ENCODE results near the gene GLG1. TPM values are rescaled to one million over a fixed set of nuclear protein-coding genes. Genes with fewer than 3 reads are reported as not detected.
"Not testable (repeated sequence)": the region's sequence is repeated elsewhere in the genome, so short reads cannot be mapped to it uniquely, and the experiment has no call there.

GLG1 gene
- polyA plus RNA-seq, 1 donor, result 97.1 TPM

GRCh38 chr16:74537746-74538145, 69.2 kb downstream of the GLG1 start:
- not testable (repeated sequence) for DNase-seq (ENCODE audit: low read depth)

DNA sequence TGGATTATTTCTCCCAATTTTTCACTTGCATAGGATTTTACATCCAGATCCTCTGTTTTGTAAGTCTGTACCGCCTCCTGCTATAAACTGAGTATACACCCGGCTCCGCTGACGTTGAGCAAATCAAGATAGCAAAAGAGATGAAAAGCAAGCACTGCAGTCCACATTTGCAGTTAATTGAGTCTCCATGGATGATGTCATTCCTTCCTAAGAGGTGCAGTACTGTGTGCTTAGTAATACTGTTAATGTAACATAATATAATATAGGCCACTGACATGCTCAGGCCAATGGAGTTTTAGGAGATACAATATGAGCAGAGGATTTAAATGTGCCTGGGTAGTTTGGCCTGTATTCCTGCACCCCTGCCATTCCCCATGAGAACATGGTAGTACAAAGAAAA, 72.3 kb downstream of the GLG1 start:
- DNase-seq (ENCODE audit: low read depth), result not testable (repeated sequence)

GRCh38 chr16:74524926-74525325, 82.0 kb downstream of the GLG1 start:
- DNase-seq (ENCODE audit: low read depth), result no peak

GRCh38 chr16:74524117-74524516, 82.8 kb downstream of the GLG1 start:
- DNase-seq (ENCODE audit: low read depth), result no peak

DNA sequence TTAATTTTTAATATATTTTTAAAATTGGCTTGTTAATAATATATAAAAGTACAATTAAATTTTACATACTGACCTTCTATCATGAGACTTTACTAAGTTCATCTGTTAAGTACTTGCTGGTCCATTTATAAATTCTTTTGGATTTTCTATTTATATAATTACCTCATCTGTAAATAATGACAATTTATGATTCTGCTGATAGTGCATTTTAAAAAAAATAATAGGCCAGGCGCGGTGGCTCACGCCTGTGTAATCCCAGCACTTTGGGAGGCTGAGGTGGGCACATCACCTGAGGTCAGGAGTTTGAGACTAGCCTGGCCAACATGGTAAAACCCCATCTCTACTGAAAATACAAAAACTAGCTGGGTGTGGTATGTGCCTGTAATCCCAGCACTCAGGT, 83.2 kb downstream of the GLG1 start:
- not testable (repeated sequence) for DNase-seq (ENCODE audit: low read depth)

DNA sequence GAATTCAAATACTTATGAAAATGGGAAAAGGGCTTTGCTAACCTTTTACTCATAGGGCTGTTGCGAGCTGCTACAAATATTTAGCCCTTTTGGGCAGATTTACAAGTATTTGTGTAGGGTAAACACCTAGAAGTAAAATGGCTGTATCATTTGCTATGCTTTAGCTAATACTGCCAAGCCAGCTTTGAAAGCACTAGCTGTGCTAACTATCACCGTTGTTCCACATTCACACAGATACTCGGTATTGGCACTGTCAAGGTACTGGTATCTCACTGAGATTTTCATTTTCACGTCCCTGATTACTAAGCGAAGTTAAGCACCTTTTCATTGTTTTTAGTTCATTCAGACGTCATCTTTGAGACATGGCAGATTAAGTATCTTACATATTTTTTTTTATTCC, 84.8 kb downstream of the GLG1 start:
- DNase-seq (ENCODE audit: low read depth), result no peak

DNA sequence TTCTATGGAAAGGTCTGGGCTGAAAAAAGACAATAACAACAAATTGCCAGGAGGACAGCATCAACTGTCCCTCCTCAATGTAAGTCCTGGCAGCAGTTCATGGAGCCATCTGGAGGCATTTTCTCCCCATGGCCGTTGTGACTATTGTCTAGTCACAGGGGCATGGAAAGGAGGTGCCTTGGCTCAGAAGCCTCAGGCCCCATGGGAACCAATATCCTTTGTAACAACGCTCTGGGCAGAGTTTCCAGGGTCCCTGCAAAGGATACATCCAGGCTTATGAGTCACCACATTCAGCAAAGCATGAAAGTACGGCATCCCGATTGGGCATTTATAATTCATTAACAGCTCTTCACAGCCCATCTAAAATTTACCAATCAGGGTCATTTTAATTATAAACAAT, 85.2 kb downstream of the GLG1 start:
- DNase-seq (ENCODE audit: low read depth), result no peak

DNA sequence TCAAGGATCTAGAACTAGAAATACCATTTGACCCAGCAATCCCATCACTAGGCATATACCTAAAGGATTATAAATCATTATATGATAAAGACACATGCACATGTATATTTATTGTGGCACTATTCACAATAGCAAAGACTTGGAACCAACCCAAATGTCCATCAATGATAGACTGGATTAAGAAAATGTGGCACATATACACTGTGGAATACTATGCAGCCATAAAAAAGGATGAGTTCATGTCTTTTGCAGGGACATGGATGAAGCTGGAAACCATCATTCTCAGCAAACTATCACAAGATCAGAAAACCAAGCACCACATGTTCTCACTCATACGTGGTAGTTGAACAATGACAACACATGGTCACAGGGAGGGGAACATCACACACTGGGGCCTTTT, 88.0 kb downstream of the GLG1 start:
- DNase-seq (ENCODE audit: low read depth), result not testable (repeated sequence)

- DNase-seq (ENCODE audit: low read depth), result no peak
Measured at GRCh38 chr16:74511961-74512360, 95.0 kb downstream of the GLG1 start.

DNA sequence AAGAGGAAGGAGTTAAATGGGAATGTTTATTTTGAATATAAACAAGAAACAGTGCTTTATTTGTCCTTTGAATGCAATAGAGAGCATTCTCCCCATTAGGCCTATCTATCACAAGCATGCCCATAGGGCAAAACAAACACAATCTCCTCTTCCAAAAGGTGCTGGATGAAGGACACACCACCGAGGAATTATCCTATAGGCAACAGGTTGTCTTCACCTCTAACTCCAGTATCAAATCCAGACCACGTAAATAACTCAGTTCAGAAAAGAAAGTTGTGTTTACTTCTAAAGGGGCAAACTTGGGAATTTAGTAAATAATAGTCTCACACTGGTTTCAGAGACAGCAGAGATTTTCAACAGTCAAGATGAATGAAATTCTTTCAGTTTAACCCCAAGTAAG, 101.9 kb downstream of the GLG1 start:
- no peak for DNase-seq (ENCODE audit: low read depth)

DNA sequence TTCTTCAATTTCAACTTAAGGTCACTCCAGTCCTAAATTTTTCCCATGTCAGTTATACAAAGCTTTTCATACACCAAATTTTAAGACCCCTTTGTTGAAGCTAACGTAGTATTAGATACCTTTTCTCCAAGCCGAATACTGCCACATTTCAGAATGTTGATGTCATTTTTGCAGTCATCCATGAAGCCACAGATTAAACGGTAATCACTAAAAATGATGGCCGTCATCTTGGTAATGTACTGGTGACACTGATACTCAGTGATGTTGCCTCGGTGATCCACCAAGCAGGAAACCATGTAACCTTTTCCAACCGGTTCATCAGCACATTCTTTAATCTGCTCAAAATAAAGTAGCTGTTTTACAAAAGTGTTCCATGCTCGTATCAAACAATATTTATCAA, 103.5 kb downstream of the GLG1 start:
- DNase-seq (ENCODE audit: low read depth), result no peak

GRCh38 chr16:74501484-74502478, 105.1 kb downstream of the GLG1 start:
- no peak for DNase-seq (ENCODE audit: low read depth)

- no peak for DNase-seq (ENCODE audit: low read depth)
Measured at GRCh38 chr16:74500907-74501306, 106.0 kb downstream of the GLG1 start.

GRCh38 chr16:74499114-74499513, 107.8 kb downstream of the GLG1 start:
- DNase-seq (ENCODE audit: low read depth), result no peak

DNA sequence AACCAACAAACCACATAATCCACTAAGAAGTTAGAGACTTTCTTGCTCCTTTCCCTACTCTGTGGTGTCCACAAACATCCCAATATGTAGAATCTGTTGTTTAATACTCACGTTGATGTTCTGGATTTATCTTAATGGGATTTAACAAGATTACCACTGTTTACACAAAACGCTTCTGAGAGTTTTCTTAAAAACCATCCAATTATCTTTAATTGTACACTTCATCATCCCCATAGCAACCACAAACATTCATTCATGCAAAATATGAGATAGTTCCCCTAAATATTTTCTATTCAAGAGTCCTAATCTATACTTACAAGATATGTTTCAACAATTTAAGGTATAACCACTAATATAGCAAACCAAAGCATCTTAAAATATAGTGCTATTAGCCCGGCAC, 109.2 kb downstream of the GLG1 start:
- DNase-seq (ENCODE audit: low read depth), result no peak

DNA sequence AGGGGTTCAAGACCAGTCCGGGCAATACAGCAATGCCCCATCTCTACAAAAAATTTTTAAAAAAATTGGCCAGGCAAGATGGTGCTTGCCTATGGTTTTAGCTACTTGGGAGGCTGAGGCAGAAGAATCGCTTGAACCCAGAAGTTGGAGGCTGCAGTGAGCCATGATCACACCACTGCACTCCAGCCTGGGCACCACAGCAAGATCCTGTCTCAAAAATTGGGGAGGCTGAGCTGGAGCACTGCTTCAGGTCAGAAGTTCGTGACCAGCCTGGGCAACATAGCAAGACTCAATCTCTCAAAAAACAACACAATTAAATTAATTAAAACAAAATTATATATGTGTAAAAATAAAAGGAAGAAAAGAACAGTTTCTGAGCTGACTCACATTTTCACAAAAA, 110.9 kb downstream of the GLG1 start:
- DNase-seq (ENCODE audit: low read depth), result no peak

- no peak for DNase-seq (ENCODE audit: low read depth)
Measured at GRCh38 chr16:74492976-74493375, 113.9 kb downstream of the GLG1 start.

DNA sequence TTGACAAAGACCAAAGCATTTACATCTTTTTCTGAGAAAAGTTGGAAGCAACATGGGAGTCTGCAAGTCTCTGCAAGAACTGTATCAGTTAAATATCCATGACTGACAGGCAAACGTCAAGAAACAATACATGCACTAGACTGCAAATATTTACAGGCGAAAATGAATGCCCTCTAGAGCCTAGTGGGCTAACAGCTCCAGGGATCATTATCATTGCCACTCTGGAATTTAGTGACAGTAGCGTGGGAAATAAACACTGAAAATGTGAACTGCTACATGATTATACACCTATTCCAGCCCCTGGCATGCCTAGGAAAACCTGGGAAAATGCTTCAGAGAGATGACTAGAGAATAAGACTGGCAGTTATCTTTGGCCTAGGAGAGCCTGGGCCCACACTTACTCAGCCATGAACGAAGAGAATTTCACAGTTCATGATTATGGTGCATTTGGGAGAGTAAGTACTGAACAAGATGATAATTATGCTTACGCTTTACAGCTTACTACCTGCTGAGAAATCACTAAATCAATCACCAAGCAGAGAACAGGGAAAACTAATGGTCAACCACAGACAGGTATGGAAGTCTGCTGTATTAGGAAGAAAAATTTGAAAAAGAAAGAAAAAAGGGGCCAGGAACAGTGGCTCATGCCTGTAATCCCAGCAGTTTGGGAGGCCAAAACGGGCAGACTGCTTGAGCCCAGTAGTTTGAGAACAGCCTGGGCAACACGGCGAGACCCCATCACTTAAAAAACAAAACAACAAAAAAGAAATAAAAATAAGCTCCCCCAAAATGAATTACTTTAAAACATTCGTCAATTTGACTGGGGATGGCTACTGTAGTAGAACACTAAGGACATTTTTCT, 119.0 kb downstream of the GLG1 start:
- no peak for DNase-seq (ENCODE audit: low read depth)

- DNase-seq (ENCODE audit: low read depth), result no peak
Measured at GRCh38 chr16:74485916-74486315, 121.0 kb downstream of the GLG1 start.

DNA sequence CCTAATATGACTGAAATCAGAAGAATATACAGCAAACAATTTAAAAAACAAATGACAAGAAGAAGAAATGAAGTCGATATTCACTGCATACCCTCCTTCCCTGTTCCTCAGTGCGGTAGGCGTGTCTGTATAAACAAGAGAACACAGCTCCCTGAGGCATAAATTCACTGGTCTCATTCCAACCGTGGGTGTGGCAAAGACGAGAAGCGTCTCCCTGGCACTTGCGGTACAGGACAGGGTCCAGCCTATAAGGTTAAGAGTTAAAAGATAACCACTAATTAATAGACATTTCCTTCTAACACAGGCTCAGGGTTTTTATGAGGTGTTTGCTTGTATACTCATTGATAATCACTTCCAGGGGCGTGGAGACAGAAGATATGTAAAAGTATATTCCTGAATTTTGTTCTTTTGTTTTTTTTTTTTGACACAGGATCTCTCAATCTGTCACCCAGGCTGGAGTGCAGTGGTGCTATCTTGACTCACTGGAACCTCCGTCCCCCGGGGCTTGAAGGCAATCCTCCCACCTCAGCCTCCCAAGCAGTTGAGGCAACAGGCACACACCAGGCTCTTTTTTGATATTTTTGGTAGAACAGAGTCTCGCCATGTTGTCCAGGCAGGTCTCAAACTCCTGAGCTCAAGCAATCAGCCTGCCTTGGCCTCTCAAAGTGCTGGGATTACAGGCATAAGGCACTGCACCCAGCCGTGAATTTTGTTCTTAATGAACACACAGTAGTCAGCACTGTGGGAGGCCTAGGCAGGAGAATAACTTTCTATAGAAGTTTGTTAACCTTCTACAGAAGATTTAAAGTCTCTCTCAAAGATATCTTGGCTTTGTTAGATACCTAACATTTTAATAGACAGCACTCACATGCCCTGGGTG, 126.5 kb downstream of the GLG1 start:
- no peak for DNase-seq (ENCODE audit: low read depth)

- no peak for DNase-seq (ENCODE audit: low read depth)
Measured at GRCh38 chr16:74477226-74477625, 129.7 kb downstream of the GLG1 start.

DNA sequence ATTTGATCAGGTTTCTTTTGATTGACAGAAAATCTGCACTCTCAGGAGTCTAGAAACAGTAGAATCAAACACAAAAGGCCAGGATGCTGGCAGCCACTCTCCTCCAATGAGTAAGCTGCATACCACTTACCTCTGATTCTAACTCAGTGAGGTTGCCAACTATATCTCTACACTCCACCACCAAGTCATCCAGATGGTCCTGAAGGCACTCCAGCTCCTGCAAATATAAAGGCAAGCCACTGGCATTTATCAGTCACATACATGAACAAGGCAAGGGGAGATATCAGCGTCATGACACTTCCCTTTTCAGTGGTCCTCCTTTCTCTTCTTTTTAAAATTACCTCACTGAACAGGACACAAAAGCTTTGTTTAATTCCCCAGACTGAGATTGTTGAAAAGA, 132.5 kb downstream of the GLG1 start:
- no peak for DNase-seq (ENCODE audit: low read depth)

All from forelimb muscle (tissue), 1 donor.